Natural killer cell (primary cell): Measurements from ENCODE around the gene STX11. TPM values are rescaled to one million over a fixed set of nuclear protein-coding genes. Genes with fewer than 3 reads are reported as not detected.

ENCODE experiments used
- ATAC-seq, 3 donors: fragments of 150-1000 bp in 2 of 3; fragments of 200-7000 bp in 1 of 3; cut with Tn5 transposase; 1 replicate in 1 of 3; 2 replicates in 2 of 3; pipeline ENCODE4 v1.10.0; 2021; ENCODE audit warnings: mild to moderate bottlenecking in 2 of 3, moderate library complexity in 2 of 3
- DNase-seq, 2 donors: peaks; one replicate each; pipeline versions ENCODE4 v3.0.0 to v3.0.0-alpha.2; 2013 to 2021; ENCODE audit warnings: mixed read lengths in 1 of 2
- H3K27ac ChIP-seq: one replicate; pipeline ENCODE4 v1.5.1; 2013; ENCODE audit warnings: mild to moderate bottlenecking, low read length
- H3K27me3 ChIP-seq: one replicate; pipeline ENCODE4 v1.6.1; 2013; ENCODE audit warnings: low read length; ENCODE audit not compliant: control insufficient read depth, insufficient read depth
- H3K36me3 ChIP-seq: one replicate; pipeline ENCODE4 v1.6.1; 2013; ENCODE audit warnings: low read length; ENCODE audit not compliant: control insufficient read depth, insufficient read depth
- H3K4me1 ChIP-seq: one replicate; pipeline ENCODE4 v1.6.1; 2013; ENCODE audit warnings: low read length; ENCODE audit not compliant: control insufficient read depth, insufficient read depth
- H3K4me3 ChIP-seq: one replicate; pipeline ENCODE4 v1.5.1; 2013; ENCODE audit warnings: low read length
- H3K9me3 ChIP-seq: one replicate; pipeline ENCODE4 v1.6.1; 2013; ENCODE audit warnings: low read length; ENCODE audit not compliant: control insufficient read depth, insufficient read depth
- H3K27ac Mint-ChIP-seq, 2 donors: one replicate each; pipeline ENCODE4 v1.8.0; 2022; ENCODE audit warnings: mild to moderate bottlenecking in 2 of 2, mixed read lengths in 2 of 2, moderate library complexity in 1 of 2
- H3K27me3 Mint-ChIP-seq, 2 donors: one replicate each; pipeline ENCODE4 v1.8.0; 2022; ENCODE audit warnings: low read depth in 2 of 2, mixed read lengths in 2 of 2
- H3K36me3 Mint-ChIP-seq: one replicate; pipeline ENCODE4 v1.8.0; 2022; ENCODE audit warnings: mixed read lengths
- H3K4me1 Mint-ChIP-seq, 2 donors: one replicate each; pipeline ENCODE4 v1.8.0; 2022; ENCODE audit warnings: mixed read lengths in 2 of 2
- H3K4me3 Mint-ChIP-seq: one replicate; pipeline ENCODE4 v1.8.0; 2022; ENCODE audit warnings: mild to moderate bottlenecking, moderate library complexity, mixed read lengths
- H3K9me3 Mint-ChIP-seq, 2 donors: one replicate each; pipeline ENCODE4 v1.8.0; 2022; ENCODE audit warnings: mixed read lengths in 2 of 2
- WGBS: methylation state at CpG from one replicate; pipeline ENCODE4 v1.1.7; 2013; ENCODE audit warnings: missing lambda C conversion rate; ENCODE audit not compliant: insufficient coverage; 5-methylcytosine and 5-hydroxymethylcytosine counted together
- intact Hi-C: fragments of 100-400 bp; cut with micrococcal nuclease; formaldehyde crosslinking; loops from one replicate; pipeline ENCODE4 v1.14.2; 2022
- total RNA-seq, 4 donors: library from RNA; stranded (reverse); fragments of 120-200 nt in 1 of 4; gene quantifications; one replicate each; pipeline versions ENCODE4 v1.2.3 to v1.2.4, GENCODE V29; 2013 to 2022
- TF ChIP-seq, protein P1 (sequence below): fragments of 200-600 bp; IDR thresholded peaks from one replicate; pipeline ENCODE4 v1.8.0; 2022; ENCODE audit warnings: antibody characterized with exemption

The STX11 gene
- total RNA-seq, 3 donors from 2014 or later (not counting 1 experiment from before 2014, with no cell fraction given): 21.9 to 38.3 (median 34.2) TPM

DNA sequence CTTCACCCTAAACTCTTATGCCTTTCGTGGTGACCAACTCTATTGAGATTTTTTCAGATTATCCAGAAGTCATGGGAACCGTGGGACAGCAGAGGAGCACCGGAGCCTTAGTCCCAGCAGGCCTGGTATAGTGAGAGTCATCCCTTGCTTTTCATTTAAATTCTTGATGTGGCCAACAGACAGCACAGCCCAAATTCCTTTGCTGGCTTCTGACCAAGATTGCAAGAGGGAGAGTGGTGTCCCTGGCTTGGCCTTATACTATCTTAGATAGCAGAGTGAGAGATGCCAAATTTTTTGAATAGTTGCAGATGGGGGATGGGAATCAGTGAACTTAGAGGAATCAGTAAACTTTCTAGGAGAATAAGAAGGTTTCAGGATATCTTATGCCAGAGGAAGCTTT lies 7.8 kb downstream of the STX11 start:
- H3K27me3 Mint-ChIP-seq: no peaks in the 10 kb centered on the region
- Histone ChIP-seq H3K4me3 (no peak overlapping the region), H3K27ac (no peak overlapping the region), H3K9me3 (no peaks in the 10 kb centered on the region), H3K4me1 (peaks cover 17% of the 10 kb centered on the region), H3K36me3 (peaks cover 13% of the 10 kb centered on the region), H3K27me3 (no peaks in the 10 kb centered on the region)
- peaks cover 22% of the 10 kb centered on the region for H3K36me3 Mint-ChIP-seq
- H3K9me3 Mint-ChIP-seq: no peaks in the 10 kb centered on the region
- H3K4me1 Mint-ChIP-seq: peaks cover 66 to 78% of the 10 kb centered on the region in 2 donors
- H3K4me3 Mint-ChIP-seq: no peak overlapping the region
- DNase-seq (no peak), ATAC-seq (no peak)
- TF ChIP-seq, protein P1, sequence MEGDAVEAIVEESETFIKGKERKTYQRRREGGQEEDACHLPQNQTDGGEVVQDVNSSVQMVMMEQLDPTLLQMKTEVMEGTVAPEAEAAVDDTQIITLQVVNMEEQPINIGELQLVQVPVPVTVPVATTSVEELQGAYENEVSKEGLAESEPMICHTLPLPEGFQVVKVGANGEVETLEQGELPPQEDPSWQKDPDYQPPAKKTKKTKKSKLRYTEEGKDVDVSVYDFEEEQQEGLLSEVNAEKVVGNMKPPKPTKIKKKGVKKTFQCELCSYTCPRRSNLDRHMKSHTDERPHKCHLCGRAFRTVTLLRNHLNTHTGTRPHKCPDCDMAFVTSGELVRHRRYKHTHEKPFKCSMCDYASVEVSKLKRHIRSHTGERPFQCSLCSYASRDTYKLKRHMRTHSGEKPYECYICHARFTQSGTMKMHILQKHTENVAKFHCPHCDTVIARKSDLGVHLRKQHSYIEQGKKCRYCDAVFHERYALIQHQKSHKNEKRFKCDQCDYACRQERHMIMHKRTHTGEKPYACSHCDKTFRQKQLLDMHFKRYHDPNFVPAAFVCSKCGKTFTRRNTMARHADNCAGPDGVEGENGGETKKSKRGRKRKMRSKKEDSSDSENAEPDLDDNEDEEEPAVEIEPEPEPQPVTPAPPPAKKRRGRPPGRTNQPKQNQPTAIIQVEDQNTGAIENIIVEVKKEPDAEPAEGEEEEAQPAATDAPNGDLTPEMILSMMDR: no peak
- peak overlapping the region; percentile 68 to 74 for H3K27ac Mint-ChIP-seq
- intact Hi-C loops: loop anchor here (10.0 kb wide), 1 partner anchor 147 kb away; no protein-coding TSS in a partner anchor
- 100% methylated on average over 3 of the region's 3 CpGs for WGBS

DNA sequence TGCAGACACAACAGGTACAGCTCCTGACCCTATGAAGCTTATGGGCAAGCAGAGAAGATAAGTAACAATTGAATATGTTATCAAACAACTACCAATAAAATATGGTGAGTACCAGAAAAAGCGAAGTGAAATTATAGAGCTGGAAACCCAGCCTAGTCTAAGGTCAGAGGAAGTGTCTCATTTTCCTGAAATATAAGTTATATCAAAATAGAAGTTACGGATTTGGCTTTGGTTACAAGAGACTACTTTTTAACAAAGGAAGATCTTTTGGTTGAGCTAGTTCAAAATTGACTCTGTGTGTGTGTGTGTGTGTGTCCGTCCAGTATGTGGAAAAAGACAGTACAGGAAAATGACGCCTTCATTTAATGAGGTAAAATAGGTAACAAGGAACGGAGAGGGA lies 8.9 kb downstream of the STX11 start:
- Mint-ChIP-seq H3K9me3 (no peaks in the 10 kb centered on the region), H3K4me1 (peaks cover 55 to 67% of the 10 kb centered on the region in 2 donors), H3K27me3 (no peaks in the 10 kb centered on the region), H3K36me3 (peaks cover 15% of the 10 kb centered on the region), H3K27ac (peak overlapping the region; percentile 49 to 74), H3K4me3 (no peak overlapping the region)
- TF ChIP-seq, protein P1: no peak
- Histone ChIP-seq H3K27me3 (no peaks in the 10 kb centered on the region), H3K4me1 (peaks cover 23% of the 10 kb centered on the region), H3K27ac (no peak overlapping the region), H3K36me3 (peaks cover 9% of the 10 kb centered on the region), H3K4me3 (no peak overlapping the region), H3K9me3 (no peaks in the 10 kb centered on the region)
- ATAC-seq (no peak), DNase-seq (no peak)
- WGBS: 83% methylated on average over 3 of the region's 5 CpGs
- intact Hi-C loops: loop anchor here (10.0 kb wide), 1 partner anchor 146 kb away; no protein-coding TSS in a partner anchor

DNA sequence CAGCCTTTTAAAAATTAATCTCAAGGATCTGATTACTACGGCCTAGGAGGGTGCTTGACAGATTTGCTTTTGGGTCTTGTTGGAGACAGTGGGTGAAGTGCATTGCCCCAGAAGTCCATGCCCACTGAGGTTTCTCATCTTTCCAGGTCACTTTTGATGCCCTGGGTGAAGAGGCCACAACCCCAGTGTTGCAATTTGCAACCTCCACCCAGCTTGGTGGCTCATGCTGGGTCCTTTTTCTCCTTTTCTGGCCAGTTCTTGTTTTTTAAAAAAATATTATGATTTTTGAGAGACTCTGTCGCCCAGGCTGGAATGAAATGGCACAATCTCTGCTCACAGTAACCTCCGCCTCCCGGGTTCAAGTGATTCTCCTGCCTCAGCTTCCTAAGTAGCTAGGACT lies 9.4 kb downstream of the STX11 start:
- Mint-ChIP-seq H3K4me3 (no peak overlapping the region), H3K9me3 (no peaks in the 10 kb centered on the region), H3K4me1 (peaks cover 50 to 62% of the 10 kb centered on the region in 2 donors), H3K36me3 (peaks cover 15% of the 10 kb centered on the region), H3K27ac (peak overlapping the region; percentile 49 to 74), H3K27me3 (no peaks in the 10 kb centered on the region)
- Histone ChIP-seq H3K27ac (no peak overlapping the region), H3K27me3 (no peaks in the 10 kb centered on the region), H3K36me3 (peaks cover 7% of the 10 kb centered on the region), H3K4me3 (no peak overlapping the region), H3K9me3 (no peaks in the 10 kb centered on the region), H3K4me1 (peaks cover 23% of the 10 kb centered on the region)
- WGBS: 91% methylated on average over 4 of the region's 4 CpGs
- TF ChIP-seq, protein P1: no peak
- DNase-seq: no peak
- ATAC-seq: no peak
- intact Hi-C loops: loop anchor here (10.0 kb wide), 1 partner anchor 145 kb away; no protein-coding TSS in a partner anchor

DNA sequence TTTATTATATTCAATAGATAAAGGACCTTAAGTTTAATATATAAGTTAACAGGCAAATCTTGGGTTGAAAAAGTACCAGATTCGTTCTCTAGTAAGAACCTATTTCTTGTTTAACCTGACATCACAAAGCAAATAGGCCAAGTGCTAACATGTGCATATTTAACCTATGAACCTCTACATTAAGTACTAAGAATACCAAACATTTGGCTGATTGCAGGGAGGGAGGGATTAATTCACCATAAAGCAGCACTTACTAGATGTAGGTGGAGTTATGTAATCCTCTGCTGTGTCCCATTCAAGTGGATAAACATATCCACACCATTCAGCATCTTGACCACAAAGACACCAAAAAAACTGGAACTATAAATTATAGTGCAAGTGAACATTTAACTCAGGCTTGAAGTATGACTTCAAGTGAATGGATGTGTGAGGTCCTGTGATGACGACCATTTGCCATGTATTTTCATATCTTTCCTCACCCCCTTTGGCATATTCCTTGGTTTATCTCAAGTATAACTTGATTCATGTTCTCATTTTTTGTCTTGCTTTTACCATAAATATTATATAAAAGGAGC lies 10.2 kb downstream of the STX11 start:
- no peaks in the 10 kb centered on the region for H3K9me3 Mint-ChIP-seq
- H3K4me3 ChIP-seq: no peak overlapping the region
- H3K36me3 ChIP-seq: peaks cover 7% of the 10 kb centered on the region
- TF ChIP-seq, protein P1: no peak
- no peaks in the 10 kb centered on the region for H3K27me3 Mint-ChIP-seq
- ATAC-seq (no peak), DNase-seq (no peak)
- no peak overlapping the region for H3K4me3 Mint-ChIP-seq
- WGBS: 100% methylated on average over 1 of the region's 2 CpGs
- no peaks in the 10 kb centered on the region for H3K9me3 ChIP-seq
- H3K27me3 ChIP-seq: no peaks in the 10 kb centered on the region
- peaks cover 18% of the 10 kb centered on the region for H3K4me1 ChIP-seq
- H3K27ac ChIP-seq: no peak overlapping the region
- intact Hi-C loops: no loop called here
- H3K36me3 Mint-ChIP-seq: peaks cover 15% of the 10 kb centered on the region
- peaks cover 46 to 56% of the 10 kb centered on the region in 2 donors for H3K4me1 Mint-ChIP-seq
- H3K27ac Mint-ChIP-seq: no peak overlapping the region
